HCT116 (cell line): Measurements from ENCODE around the gene CD44. TPM values are rescaled to one million over a fixed set of nuclear protein-coding genes. Genes with fewer than 3 reads are reported as not detected.

Experiments
- ATAC-seq: fragments of 200-7000 bp; cut with Tn5 transposase; 2 replicates; pipeline ENCODE4 v1.9.1; 2020; ENCODE audit warnings: mild to moderate bottlenecking, moderate library complexity
- BruUV-seq: library from RNA; stranded (reverse); fragments of 400-500 nt; replicated peaks from 2 replicates; lab custom pipeline; 2021; lab: Mats Ljungman, UMichigan
- CTCF ChIA-PET: fragments of 300-600 bp; sonication (Branson Sonifier 250); formaldehyde crosslinking; loops from one replicate; lab custom pipeline; 2021; ENCODE audit warnings: antibody characterized with exemption; lab: Charles Lee
- POLR2A ChIA-PET: fragments of 300-600, 350-600 bp; sonication (Branson Sonifier 250); formaldehyde crosslinking; loops from one replicate; lab custom pipeline; 2021; ENCODE audit warnings: antibody characterized with exemption; lab: Charles Lee
- RAD21 ChIA-PET, 2 experiments: fragments of 300-600 bp; sonication (Branson Sonifier 250); formaldehyde crosslinking; loops; one replicate each; lab custom pipeline; 2023; ENCODE audit warnings: low total read pairs in 2 of 2; ENCODE audit not compliant: uncharacterized antibody in 2 of 2, unreplicated experiment in 2 of 2, low non-redundant PET in 1 of 2; lab: Charles Lee
- DNase-seq: peaks from one replicate; pipeline ENCODE4 v3.0.0-alpha.2; 2010; ENCODE audit warnings: low read depth, low spot score
- H2AFZ ChIP-seq: fragments of 200-600 bp; shearing (Covaris generic), sonication (generic); 2 replicates; pipeline ENCODE4 v1.6.1; 2017; ENCODE audit warnings: low read depth, mixed run types, mixed read lengths, antibody characterized with exemption, low read length; ENCODE audit not compliant: poor library complexity, severe bottlenecking
- H3K27ac ChIP-seq: 2 replicates; pipeline ENCODE4 v1.5.1; 2012; ENCODE audit warnings: low read depth, low read length
- H3K27me3 ChIP-seq: fragments of 200-600 bp; sonication (generic); 2 replicates; pipeline ENCODE4 v1.6.1; 2016; ENCODE audit warnings: mixed run types, low read length, mixed read lengths; ENCODE audit not compliant: insufficient read depth
- H3K36me3 ChIP-seq, 2 experiments: fragments of 200-500 bp in 1 of 2; fragments of 200-600 bp in 1 of 2; sonication (Bioruptor generic) in 1 of 2; sonication (generic) in 1 of 2; 2 replicates each; pipeline versions ENCODE4 v1.5.1 to v1.6.1; 2014 to 2016; ENCODE audit warnings: low read length in 2 of 2, inconsistent platforms in 1 of 2, mixed read lengths in 1 of 2, mixed run types in 1 of 2; ENCODE audit not compliant: insufficient read depth in 2 of 2, control insufficient read depth in 1 of 2
- H3K4me1 ChIP-seq, 2 experiments: fragments of 200-600 bp in 1 of 2; sonication (generic) in 1 of 2; 2 replicates each; pipeline versions ENCODE4 v1.5.1 to v1.6.1; 2012 to 2017; ENCODE audit warnings: low read length in 2 of 2, inconsistent platforms in 1 of 2, mild to moderate bottlenecking in 1 of 2, mixed read lengths in 1 of 2, mixed run types in 1 of 2, moderate library complexity in 1 of 2; ENCODE audit not compliant: insufficient read depth in 2 of 2, control insufficient read depth in 1 of 2
- H3K4me2 ChIP-seq: fragments of 200-600 bp; sonication (generic); 2 replicates; pipeline ENCODE4 v1.6.1; 2017; ENCODE audit warnings: mixed run types, low read length, mixed read lengths
- H3K4me3 ChIP-seq, 2 experiments: fragments of 200-600 bp in 1 of 2; sonication (generic) in 1 of 2; replicated peaks in 1 of 2; 2 replicates each; pipeline ENCODE4 v1.5.1; 2011 to 2016; ENCODE audit warnings: low read length in 2 of 2, control low read depth in 1 of 2, low read depth in 1 of 2, mild to moderate bottlenecking in 1 of 2, mixed read lengths in 1 of 2, mixed run types in 1 of 2
- H3K79me2 ChIP-seq: fragments of 200-600 bp; sonication (generic); 2 replicates; pipeline ENCODE4 v1.6.1; 2017; ENCODE audit warnings: mild to moderate bottlenecking, mixed run types, low read length, moderate library complexity, mixed read lengths; ENCODE audit not compliant: insufficient read depth
- H3K9ac ChIP-seq: fragments of 200-600 bp; sonication (generic); 2 replicates; pipeline ENCODE4 v1.6.1; 2016; ENCODE audit warnings: low read length, mixed read lengths
- H3K9me2 ChIP-seq: fragments of 200-600 bp; sonication (generic), shearing (Covaris generic); 2 replicates; pipeline ENCODE4 v1.6.1; 2017; ENCODE audit warnings: mixed run types, mild to moderate bottlenecking, moderate library complexity; ENCODE audit not compliant: insufficient read depth
- H3K9me3 ChIP-seq, 2 experiments: fragments of 200-500 bp in 1 of 2; fragments of 200-600 bp in 1 of 2; sonication (Bioruptor generic) in 1 of 2; sonication (generic) in 1 of 2; 2 replicates each; pipeline ENCODE4 v1.6.1; 2014 to 2017; ENCODE audit warnings: low read length in 2 of 2, mixed read lengths in 2 of 2, inconsistent platforms in 1 of 2, low read depth in 1 of 2, mild to moderate bottlenecking in 1 of 2, mixed run types in 1 of 2, moderate library complexity in 1 of 2; ENCODE audit not compliant: control insufficient read depth in 1 of 2, insufficient read depth in 1 of 2
- H4K20me1 ChIP-seq: fragments of 200-600 bp; sonication (generic), shearing (Covaris generic); 2 replicates; pipeline ENCODE4 v1.6.1; 2017; ENCODE audit warnings: mixed run types, mild to moderate bottlenecking, moderate library complexity; ENCODE audit not compliant: insufficient read depth
- ATF3 ChIP-seq: IDR thresholded peaks from 2 replicates; pipeline ENCODE4 v1.6.1; 2012
- CBX3 ChIP-seq: IDR thresholded peaks from 2 replicates; pipeline ENCODE4 v1.6.1; 2012; ENCODE audit warnings: low read depth
- CTCF ChIP-seq, 3 experiments: fragments of 200-600 bp in 1 of 3; sonication (generic) in 1 of 3; IDR thresholded peaks in 2 of 3; conservative IDR thresholded peaks in 1 of 3; 2 replicates each; pipeline ENCODE4 v1.5.1; 2012 to 2017; ENCODE audit warnings: low read depth in 2 of 3, low read length in 2 of 3, antibody characterized with exemption in 1 of 3, borderline replicate concordance in 1 of 3, control low read depth in 1 of 3, mild to moderate bottlenecking in 1 of 3, mixed read lengths in 1 of 3, mixed run types in 1 of 3, moderate library complexity in 1 of 3; ENCODE audit not compliant: insufficient read depth in 1 of 3
- EZH2phosphoT487 ChIP-seq: fragments of 200-600 bp; IDR thresholded peaks from 2 replicates; pipeline ENCODE4 v1.6.1; 2018; ENCODE audit warnings: antibody characterized with exemption, borderline replicate concordance
- FOSL1 ChIP-seq: IDR thresholded peaks from 2 replicates; pipeline ENCODE4 v1.6.1; 2012; ENCODE audit warnings: low read depth
- JUND ChIP-seq: IDR thresholded peaks from 2 replicates; pipeline ENCODE4 v1.6.1; 2012
- RAD21 ChIP-seq: IDR thresholded peaks from 2 replicates; pipeline ENCODE4 v1.6.1; 2012; ENCODE audit warnings: low read depth, mild to moderate bottlenecking
- REST ChIP-seq: IDR thresholded peaks from 2 replicates; pipeline ENCODE4 v1.6.1; 2012; ENCODE audit warnings: low read depth
- SIN3A ChIP-seq: IDR thresholded peaks from 2 replicates; pipeline ENCODE4 v1.6.1; 2012; ENCODE audit warnings: low read depth
- SP1 ChIP-seq: IDR thresholded peaks from 2 replicates; pipeline ENCODE4 v1.6.1; 2012; ENCODE audit warnings: low read depth
- SRF ChIP-seq: IDR thresholded peaks from 2 replicates; pipeline ENCODE4 v1.6.1; 2012; ENCODE audit warnings: low read depth
- TCF7L2 ChIP-seq: IDR thresholded peaks from 2 replicates; pipeline ENCODE4 v1.7.0; 2011; ENCODE audit warnings: borderline replicate concordance, inconsistent platforms; ENCODE audit not compliant: insufficient read depth, insufficient read length; ENCODE audit errors: extremely low read depth
- YY1 ChIP-seq: IDR thresholded peaks from 2 replicates; pipeline ENCODE4 v1.6.1; 2011; ENCODE audit warnings: low read length, low read depth, moderate library complexity, mild to moderate bottlenecking; ENCODE audit not compliant: insufficient replicate concordance; ENCODE audit errors: extremely low read depth
- ZBTB33 ChIP-seq: IDR thresholded peaks from 2 replicates; pipeline ENCODE4 v1.6.1; 2011; ENCODE audit warnings: mild to moderate bottlenecking, low read length, moderate library complexity; ENCODE audit not compliant: insufficient replicate concordance; ENCODE audit errors: extremely low read depth
- ZNF274 ChIP-seq: fragments of 200-500 bp; sonication (Bioruptor generic); IDR thresholded peaks from 2 replicates; pipeline ENCODE4 v1.6.1; 2014; ENCODE audit warnings: mild to moderate bottlenecking, low read depth, low read length, inconsistent platforms
- intact Hi-C: fragments of 100-400 bp; cut with micrococcal nuclease; formaldehyde crosslinking; loops from 2 replicates; pipeline ENCODE4 v1.10.0; 2022
- total RNA-seq: library from RNA; stranded (reverse); gene quantifications from one replicate; pipeline ENCODE4 v1.2.1, GENCODE V29; 2021; ENCODE audit not compliant: unreplicated experiment

Gene CD44
- total RNA-seq, 1 experiment from 2014 or later = 742 TPM

GRCh38 chr11:35271031-35271430 lies 132.1 kb downstream of the CD44 start:
- no peaks in the 10 kb centered on the region for H3K9me2 ChIP-seq
- RAD21 ChIA-PET = no interaction called here
- TF ChIP-seq SRF (no peak), FOSL1 (no peak), REST (no peak), TCF7L2 (no peak), YY1 (no peak), CBX3 (no peak), EZH2phosphoT487 (no peak), SIN3A (no peak), SP1 (no peak), JUND (no peak), ZNF274 (no peak), RAD21 (no peak), CTCF (IDR thresholded peaks at IDR 0.05 in 2 of 3, conservative IDR thresholded peaks at IDR 0.05 in 1 of 3; ENCODE audit: borderline replicate concordance in 1 of 3, insufficient read depth in 1 of 3, low read depth in 2 of 3, low read length in 2 of 3) (no peak), ZBTB33 (no peak), ATF3 (no peak)
- TF ChIP-seq, all 23 proteins: peak for 0
- ATAC-seq (no peak), DNase-seq (no peak)
- Histone ChIP-seq H3K27me3 (no peaks in the 10 kb centered on the region), H3K27ac (no peak overlapping the region), H3K9ac (no peak overlapping the region), H3K4me1 (no peaks in the 10 kb centered on the region), H3K4me3 (no peak overlapping the region), H3K4me2 (no peak overlapping the region), H3K9me3 (no peaks in the 10 kb centered on the region), H3K79me2 (no peaks in the 10 kb centered on the region), H2AFZ (no peak overlapping the region), H3K36me3 (no peaks in the 10 kb centered on the region), H4K20me1 (no peaks in the 10 kb centered on the region)
- CTCF ChIA-PET = no interaction called here
- intact Hi-C loops = no loop called here
- POLR2A ChIA-PET = no interaction called here
- no TSS peak for BruUV-seq
